ENCODE results near the gene COL25A1. TPM values are rescaled to one million over a fixed set of nuclear protein-coding genes. Genes with fewer than 3 reads are reported as not detected.

The COL25A1 gene
- total RNA-seq, 1 experiment from 2014 or later, result not detected

DNA sequence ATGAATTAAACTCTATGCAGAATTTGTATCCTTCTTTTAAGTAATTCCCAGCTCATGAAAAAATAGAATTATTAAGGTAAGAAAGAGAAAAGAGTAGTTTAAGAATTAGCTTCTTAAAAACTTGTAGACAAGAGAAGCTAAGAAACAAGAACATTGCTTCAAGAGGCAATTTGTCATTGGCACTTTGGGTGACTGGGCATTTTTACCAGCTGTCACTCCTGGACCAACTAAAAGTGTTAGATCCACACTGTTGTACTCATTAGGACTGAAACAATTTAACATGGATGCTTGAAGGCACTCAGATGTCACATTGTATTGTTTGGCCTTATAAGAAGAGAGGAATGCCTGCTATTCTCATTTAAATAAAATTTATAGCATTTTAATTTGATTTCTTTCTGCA lies 7.4 kb downstream of the COL25A1 start:
- in situ Hi-C loops (cut with HindIII; ENCODE audit: low pct_unique_long_range_greater_than_20kb, low sequenced_read_pairs), result no loop called here
- no peak for DNase-seq (ENCODE audit: low read depth)

DNA sequence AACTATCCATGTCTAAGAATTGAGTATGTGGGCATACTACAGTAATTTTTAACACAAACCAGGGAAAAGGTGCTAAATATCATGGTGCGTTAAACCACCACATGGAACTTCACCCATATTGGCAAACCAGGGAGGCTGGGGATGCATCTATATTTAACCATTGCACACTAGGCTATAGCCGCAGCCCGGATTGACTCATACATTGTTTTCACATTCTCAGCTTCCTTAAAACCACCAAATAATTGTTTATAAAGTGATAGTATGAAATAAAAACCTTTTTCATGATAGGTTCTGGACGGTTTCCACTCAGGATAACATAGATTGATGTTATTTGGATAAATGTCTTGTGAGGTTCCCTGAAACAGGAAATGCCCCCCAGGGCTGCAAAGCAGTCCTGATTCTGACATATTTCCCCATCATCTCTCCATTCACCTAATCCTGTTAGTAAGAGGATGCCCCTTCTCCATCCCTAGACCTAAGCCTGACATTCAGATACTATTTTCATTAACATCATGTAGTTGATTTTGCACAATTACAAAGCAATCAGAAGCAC lies 7.9 kb downstream of the COL25A1 start:
- no peak for DNase-seq (ENCODE audit: low read depth)
- in situ Hi-C loops (cut with HindIII; ENCODE audit: low pct_unique_long_range_greater_than_20kb, low sequenced_read_pairs), result no loop called here

DNA sequence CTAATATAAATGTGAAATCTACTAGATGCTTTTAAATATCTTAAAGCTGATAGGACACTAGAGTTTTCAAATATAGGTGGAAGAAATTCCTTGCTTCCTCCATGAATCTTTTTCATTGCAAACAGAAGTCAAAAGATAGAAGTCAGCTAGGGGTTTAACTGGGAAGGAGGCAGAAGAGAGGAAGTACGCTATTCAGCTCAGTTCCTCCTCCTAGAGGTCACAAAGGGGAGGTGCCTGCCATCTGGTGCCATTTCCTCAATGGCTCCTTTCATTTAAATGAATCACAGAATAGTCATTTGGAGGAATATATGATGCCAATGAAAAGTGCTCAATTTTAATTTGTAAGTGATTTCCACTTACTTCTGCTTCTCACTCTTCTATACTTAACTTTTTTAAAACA lies 8.5 kb downstream of the COL25A1 start:
- DNase-seq (ENCODE audit: low read depth), result no peak
- in situ Hi-C loops (cut with HindIII; ENCODE audit: low pct_unique_long_range_greater_than_20kb, low sequenced_read_pairs), result no loop called here

DNA sequence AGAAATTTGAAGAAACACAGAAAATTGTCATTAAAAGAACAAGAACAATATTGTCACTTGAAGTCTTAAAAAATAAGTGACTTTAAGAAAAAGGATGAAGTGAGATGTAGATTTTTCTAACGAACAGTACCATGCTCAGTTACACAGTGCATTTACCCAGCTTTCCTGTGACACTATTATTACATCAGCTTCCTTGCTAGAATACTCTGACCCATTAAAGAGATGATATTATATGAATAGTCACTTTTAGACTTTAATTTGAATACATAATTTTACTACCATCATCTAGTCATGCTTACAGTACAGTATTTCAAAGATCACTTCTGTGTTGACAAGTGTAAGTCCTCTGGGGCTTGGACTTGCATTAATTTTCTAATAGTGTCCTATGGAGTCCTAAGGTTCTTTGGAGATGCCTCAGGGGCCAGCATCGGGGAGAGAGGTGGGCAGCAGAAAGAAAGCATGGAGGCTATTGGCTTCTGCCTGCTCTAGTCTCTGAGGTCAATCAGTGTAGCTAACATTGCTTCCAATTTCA lies 10.7 kb downstream of the COL25A1 start:
- in situ Hi-C loops (cut with HindIII; ENCODE audit: low pct_unique_long_range_greater_than_20kb, low sequenced_read_pairs), result no loop called here
- no peak for DNase-seq (ENCODE audit: low read depth)

DNA sequence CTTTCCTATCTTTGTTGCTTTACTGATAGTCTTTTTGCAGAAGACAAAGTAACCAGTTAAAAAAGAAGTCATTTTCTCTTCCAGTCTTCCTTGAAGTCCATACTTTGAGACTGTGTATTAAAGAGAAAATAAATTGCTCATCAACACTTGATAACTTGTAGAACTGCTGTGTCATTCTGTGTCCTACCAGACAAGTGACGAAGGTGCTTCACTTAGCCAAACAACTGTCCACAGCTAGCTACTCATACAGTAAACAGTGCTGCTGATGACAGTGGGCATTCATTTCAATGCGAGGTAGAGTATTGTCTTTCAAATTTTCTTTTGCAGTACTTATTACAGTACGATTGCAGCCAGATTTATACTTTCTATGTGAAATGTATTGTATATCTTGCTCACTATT lies 11.5 kb downstream of the COL25A1 start:
- DNase-seq (ENCODE audit: low read depth), result no peak
- in situ Hi-C loops (cut with HindIII; ENCODE audit: low pct_unique_long_range_greater_than_20kb, low sequenced_read_pairs), result no loop called here

DNA sequence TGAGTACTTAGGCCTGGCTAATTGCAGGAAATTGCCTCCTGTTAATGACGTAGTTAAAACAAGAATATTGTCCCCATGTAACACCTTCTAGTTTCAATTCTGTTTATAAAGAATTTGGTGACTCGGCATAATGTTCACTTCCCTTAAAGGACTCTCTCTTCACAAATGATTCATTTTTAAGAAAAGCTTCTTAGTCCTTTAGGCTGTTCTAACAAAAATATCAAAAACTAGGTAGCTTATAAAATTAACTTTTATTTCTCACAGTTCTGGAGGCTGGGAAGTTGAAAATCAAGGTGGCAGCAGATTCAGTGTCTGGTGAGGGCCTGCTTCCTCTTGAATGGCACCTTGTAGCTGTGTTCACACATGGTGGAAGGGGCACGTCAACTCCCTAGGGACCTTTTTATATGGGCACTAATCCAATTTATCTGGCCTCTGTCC lies 23.8 kb downstream of the COL25A1 start:
- DNase-seq (ENCODE audit: low read depth), result no peak
- in situ Hi-C loops (cut with HindIII; ENCODE audit: low pct_unique_long_range_greater_than_20kb, low sequenced_read_pairs), result no loop called here

DNA sequence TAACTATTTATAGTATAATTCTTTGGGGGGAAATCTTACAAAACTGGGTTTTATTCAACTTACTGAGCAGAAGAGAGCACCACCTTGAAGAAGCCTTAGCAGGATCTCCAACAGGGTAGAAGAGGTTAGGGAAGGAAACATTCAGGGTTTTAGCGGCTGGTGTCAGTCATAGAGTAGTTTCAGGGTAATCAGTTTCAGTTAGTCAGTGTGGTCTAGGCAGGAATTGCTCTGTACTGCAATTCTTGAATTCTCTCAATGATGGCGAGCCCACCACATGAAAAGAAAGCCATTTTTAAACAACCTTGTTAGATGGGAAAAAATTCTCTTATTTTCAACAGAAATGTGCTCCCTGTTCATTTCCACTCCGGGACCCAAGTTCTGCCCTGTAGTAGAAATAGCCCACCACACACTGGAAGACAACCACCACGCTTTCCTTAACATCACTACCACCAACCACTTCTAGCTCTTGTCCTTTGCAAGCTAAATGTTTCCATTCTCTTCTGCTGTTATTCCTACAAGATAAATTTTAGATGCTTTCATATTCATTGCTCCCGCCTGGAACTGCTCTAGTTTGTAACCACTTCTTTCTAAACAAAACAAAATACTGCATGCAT lies 25.9 kb downstream of the COL25A1 start:
- in situ Hi-C loops (cut with HindIII; ENCODE audit: low pct_unique_long_range_greater_than_20kb, low sequenced_read_pairs), result no loop called here
- DNase-seq (ENCODE audit: low read depth), result no peak

DNA sequence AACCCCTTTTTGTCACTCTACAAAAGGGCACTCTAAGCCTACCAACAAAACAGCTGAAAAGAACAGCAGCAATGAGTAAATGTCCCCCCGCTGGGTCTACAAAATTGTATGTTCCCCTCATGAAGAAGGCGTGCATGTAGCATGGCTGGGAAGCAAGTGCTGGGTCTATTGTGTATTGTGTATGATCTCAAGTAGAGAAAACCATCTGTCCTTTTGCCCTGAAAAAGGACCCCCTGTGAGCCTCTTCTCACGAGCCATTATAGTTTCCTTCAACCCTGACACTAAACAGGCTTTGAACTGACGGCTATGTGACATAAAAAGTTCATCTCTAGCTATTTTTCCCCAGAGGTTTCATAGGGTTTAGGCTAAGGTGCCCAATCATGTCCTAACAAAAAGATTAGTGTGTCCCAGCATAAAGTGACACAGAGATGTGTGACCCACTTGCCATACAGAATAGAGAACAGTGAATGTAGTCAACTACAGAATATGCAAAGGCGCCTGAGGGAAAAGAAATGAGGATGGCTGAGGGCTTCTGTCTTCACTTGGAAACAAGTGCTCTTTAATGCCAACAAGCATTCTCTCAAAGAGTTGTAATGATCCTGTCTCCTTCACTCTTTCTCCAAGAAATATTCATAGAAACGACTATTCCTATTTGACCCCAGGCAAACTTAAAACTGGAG lies 27.3 kb downstream of the COL25A1 start:
- in situ Hi-C loops (cut with HindIII; ENCODE audit: low pct_unique_long_range_greater_than_20kb, low sequenced_read_pairs), result no loop called here
- DNase-seq (ENCODE audit: low read depth), result no peak

DNA sequence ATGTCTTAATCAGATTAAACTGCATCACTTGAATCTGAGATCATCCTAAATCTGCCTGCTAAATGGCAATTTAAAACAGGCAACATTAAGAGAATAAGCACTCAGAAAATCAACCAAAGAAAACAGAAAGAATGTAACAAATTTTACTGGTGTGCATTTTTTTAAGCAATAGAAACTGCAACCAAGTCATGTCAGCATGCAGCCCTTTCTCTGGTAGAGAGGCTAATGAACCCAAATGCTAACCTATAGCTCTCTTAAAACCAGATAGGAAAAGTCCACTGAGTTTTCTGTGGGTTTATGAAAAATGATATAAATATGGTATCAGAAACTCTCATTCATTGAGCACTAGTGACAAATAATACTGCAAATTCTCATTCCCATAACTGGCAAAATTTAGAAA lies 35.6 kb downstream of the COL25A1 start:
- no peak for DNase-seq (ENCODE audit: low read depth)
- in situ Hi-C loops (cut with HindIII; ENCODE audit: low pct_unique_long_range_greater_than_20kb, low sequenced_read_pairs), result no loop called here

DNA sequence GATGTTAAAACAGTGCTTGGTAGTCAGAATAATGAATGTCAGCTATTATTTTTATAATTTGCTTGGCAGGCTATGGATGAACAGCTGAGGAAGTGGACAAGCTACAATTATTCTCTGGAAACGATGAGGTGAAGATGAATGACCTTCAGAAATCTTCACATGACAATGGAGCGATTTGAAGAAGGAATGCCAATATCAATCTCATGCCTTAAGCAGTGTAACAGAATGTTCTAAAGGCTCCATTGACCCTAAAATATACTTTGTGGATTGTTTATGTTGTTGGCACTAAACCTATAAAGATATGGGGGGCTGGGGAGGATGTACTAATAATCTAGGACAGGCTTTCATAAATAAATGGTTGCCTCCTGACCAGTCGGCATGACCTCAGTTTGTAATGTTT lies 36.2 kb downstream of the COL25A1 start:
- no peak for DNase-seq (ENCODE audit: low read depth)
- in situ Hi-C loops (cut with HindIII; ENCODE audit: low pct_unique_long_range_greater_than_20kb, low sequenced_read_pairs), result no loop called here

DNA sequence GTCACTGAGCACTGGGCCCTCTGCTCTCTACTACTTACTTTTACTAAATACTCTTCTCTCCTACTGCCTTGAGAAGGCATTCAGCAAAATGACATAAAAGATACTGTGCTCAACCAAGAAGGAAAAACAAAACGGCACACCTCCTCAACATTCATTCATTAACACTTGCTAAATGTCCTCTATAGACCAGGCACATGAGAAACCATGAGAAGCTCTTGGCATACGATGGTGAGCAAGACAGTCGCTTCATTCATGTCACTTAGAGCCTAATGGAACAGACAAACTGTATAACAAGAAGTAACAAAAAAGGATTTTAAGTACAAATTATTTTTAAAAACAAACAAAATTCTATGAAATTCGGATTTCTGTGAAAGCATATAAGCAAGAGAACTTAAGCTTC lies 38.7 kb downstream of the COL25A1 start:
- no peak for DNase-seq (ENCODE audit: low read depth)
- in situ Hi-C loops (cut with HindIII; ENCODE audit: low pct_unique_long_range_greater_than_20kb, low sequenced_read_pairs), result no loop called here

DNA sequence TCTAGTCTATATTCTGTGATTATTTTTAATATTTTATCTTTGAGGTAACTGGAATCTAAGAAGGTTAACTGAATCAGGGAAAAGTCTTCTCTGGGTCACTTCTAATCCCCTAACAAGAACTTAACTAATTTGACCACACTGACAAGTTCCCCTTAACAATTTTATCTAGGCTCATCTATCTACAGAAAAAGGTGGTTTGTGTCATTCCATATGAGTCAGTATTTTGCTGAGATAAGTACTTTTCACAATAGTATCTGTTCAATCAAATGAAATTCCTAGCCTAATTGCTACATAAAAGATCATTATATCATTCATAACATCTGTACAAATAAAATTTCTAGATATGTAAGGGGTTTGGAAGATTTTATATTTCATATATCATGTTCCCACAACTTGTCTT lies 45.6 kb downstream of the COL25A1 start:
- no peak for DNase-seq (ENCODE audit: low read depth)
- in situ Hi-C loops (cut with HindIII; ENCODE audit: low pct_unique_long_range_greater_than_20kb, low sequenced_read_pairs), result no loop called here

DNA sequence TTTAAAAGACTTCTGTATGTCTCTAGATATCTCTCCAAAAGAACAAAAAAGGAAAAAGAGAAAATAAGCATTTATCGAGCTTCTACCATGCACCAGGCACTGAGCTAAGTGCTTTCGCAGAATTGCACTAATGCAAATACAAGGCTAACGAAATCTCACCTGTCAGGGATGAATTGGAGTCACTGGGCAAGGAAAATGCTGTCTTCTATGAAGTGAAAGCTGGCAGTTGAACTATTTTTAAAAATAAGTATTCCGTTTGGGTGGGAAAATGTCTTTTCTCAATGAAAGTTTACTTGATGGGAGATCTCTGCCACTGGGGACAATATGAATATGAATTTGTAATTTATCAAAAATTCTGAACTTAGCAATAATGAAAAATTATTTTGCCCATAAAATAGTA lies 47.6 kb downstream of the COL25A1 start:
- DNase-seq (ENCODE audit: low read depth), result no peak
- in situ Hi-C loops (cut with HindIII; ENCODE audit: low pct_unique_long_range_greater_than_20kb, low sequenced_read_pairs), result no loop called here

DNA sequence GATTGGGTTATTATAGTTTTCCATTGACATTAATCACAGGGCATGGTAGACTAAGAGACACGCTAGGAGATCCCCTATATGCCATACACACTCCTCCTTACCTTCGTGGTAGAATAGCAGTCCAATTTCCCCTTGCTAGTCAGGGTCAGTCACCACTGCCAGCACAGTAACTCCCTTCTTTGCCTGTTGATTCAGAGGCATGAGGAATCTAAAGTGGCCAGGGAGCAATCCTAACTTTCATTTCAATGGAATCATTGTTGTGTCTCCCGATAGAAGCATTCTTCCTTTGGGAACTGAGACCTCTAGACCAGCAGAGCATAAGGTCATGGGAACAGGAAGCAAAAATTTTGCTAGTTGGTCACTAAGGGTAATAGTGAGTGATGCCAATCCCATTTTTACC lies 51.1 kb downstream of the COL25A1 start:
- in situ Hi-C loops (cut with HindIII; ENCODE audit: low pct_unique_long_range_greater_than_20kb, low sequenced_read_pairs), result no loop called here

DNA sequence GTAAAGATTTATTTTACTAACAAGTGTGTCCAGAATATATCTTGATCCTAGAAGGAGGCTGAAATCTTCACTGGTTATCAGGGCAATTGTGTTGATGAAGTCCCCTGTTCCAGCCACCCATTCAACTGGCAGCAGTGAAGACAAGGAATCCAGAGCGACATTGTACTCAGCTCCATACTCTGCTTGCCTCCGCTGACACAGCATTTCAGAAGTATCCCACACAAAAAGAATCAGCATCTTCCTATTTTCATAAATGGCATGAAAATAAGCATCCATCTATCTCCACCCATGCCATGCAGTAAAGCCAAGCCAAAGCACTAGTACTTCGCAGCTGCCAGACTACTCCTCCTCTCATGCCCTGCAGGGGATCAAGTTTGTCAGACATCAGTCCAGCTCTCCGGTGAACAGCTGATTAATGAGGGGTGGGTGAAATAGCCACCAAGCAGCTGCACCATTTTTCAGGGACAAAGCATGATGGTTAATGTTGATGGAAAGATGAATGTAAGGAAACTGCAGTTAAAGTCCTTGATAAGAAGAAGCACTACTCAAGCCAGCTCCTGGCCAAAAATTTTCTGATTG lies 54.0 kb downstream of the COL25A1 start:
- DNase-seq (ENCODE audit: low read depth), result no peak
- in situ Hi-C loops (cut with HindIII; ENCODE audit: low pct_unique_long_range_greater_than_20kb, low sequenced_read_pairs), result no loop called here

More for the DNA sequence above, 51.1 kb downstream of the COL25A1 start:
- no peak for DNase-seq (ENCODE audit: low read depth)

DNA sequence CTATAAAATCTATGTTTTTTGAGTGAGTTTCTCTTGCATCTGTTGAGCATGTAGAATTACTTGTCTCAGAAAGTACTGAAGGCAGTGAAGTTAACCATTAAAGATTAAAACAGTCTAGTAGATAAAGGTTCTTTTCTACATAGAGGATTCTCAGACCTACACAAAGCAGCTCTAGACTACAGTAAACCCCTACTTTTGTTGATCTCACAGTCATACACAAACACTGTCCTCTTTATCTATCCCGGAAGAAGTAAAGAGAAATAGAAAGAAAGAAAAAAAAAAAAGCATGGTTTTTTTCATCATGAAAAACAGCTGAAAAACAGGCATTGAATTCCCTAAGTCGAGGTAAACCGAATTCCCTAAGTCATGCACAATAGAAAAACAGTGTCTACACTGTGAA lies 58.6 kb downstream of the COL25A1 start:
- in situ Hi-C loops (cut with HindIII; ENCODE audit: low pct_unique_long_range_greater_than_20kb, low sequenced_read_pairs), result no loop called here
- no peak for DNase-seq (ENCODE audit: low read depth)

DNA sequence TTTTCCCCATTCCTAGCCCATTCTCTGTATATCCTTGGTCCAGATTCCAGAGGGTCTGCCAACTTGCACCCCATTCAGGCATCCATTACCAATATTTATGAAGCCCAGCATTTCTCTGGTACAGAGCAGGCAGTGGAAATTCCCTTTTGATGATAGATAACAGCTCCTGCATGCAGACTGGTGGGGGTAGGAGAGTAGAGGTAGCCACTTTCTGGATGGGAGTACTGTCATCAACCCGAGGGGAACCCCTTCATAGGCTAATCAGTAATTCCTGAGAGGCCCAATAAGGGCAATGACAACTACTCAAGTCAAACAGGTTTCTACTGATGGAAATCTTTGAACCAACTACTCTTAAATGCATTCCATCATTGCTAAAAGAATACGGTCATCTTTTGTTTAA lies 63.7 kb downstream of the COL25A1 start:
- no peak for DNase-seq (ENCODE audit: low read depth)
- in situ Hi-C loops (cut with HindIII; ENCODE audit: low pct_unique_long_range_greater_than_20kb, low sequenced_read_pairs), result no loop called here

DNA sequence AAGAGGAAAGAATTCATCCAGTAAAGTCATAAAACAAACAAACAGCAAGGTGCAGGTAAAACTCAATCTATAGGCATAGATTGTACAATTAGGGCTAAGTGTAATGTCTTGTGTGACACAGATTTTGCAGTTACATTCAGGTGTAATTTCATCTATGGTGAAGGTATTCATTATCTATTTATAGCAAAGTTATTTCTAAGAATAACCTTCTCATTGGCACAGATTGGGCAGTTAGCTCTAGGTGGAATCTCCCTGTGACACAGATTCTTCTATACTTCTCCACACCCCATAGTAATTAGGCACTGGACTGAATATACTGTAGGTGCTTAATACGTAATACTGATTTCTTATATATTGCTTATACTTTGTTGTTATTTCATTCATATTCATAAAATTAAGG lies 66.8 kb downstream of the COL25A1 start:
- in situ Hi-C loops (cut with HindIII; ENCODE audit: low pct_unique_long_range_greater_than_20kb, low sequenced_read_pairs), result no loop called here
- DNase-seq (ENCODE audit: low read depth), result no peak

DNA sequence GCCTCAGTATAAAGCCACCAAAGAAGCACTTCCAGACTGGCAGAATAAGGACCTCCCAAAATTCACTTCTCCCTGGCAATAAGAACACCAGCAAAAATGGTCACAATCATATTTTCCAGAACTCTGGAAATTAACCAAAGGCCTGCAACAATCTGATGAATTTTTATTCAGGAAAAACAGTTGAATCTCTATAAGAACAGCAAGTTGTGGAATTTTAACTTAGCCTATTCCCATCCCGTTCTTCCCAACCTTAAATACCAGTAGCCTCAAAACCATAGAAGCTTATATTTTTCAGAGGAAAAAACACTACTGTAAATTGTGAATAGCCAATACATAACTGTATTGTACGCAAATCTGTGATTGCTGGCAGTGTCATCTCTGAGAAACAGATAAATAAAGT lies 67.9 kb downstream of the COL25A1 start:
- in situ Hi-C loops (cut with HindIII; ENCODE audit: low pct_unique_long_range_greater_than_20kb, low sequenced_read_pairs), result no loop called here

More for the DNA sequence above, 67.9 kb downstream of the COL25A1 start:
- no peak for DNase-seq (ENCODE audit: low read depth)

Measured in Caki2 (cell line).